ENCODE data around the gene MBP. TPM values are rescaled to one million over a fixed set of nuclear protein-coding genes. Genes with fewer than 3 reads are reported as not detected.

The MBP gene
- total and polyA plus RNA-seq, 2 of the 13 experiments (the other 11 are each of a cell fraction or from before 2014, with no cell fraction given): 5.0 to 8.5 TPM

DNA sequence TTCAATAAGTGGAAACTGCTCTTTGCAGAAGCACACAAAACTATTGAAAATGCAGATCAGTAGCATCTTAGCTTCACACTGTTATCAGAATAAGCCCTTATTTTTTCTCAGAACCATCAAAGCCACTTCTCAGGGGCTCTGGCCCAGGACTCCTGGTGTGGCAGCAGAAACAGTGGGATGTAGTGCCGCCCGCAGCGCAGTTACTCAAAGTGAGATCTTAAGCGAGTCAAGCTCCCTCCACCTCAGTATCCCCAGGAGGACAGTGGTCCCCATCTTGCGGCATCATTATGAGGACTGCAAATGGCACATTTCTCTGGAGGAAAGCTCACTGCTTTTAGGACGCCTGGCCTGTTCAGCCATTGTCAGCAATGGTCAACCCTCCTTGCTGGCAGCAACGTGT, 60.0 kb downstream of the MBP start:
- in situ Hi-C loops (cut with HindIII; ENCODE audit: extremely low pct_ligation_motif_present, low pct_unique_long_range_greater_than_20kb) (no loop called here), intact Hi-C loops (cut with micrococcal nuclease; ENCODE audit: unreplicated experiment) (no loop called here)
- no peak overlapping the region for H3K27ac ChIP-seq (ENCODE audit: extremely low read length, insufficient read depth, low read length)
- 95% methylated on average over 7 of the region's 7 CpGs for WGBS (ENCODE audit: low lambda C conversion rate)
- DNase-seq (ENCODE audit: low spot score) (no peak), ATAC-seq (no peak), FAIRE-seq (no peak)
- H4K20me1 ChIP-seq (ENCODE audit: insufficient read depth, low read length): no peaks in the 10 kb centered on the region
- no peak overlapping the region for H3K9ac ChIP-seq (ENCODE audit: insufficient read depth, low read depth, low read length)
- ChIA-PET CTCF (ENCODE audit: low intra/inter-chr PET ratio, low total read pairs) (no interaction called here), POLR2A (no interaction called here)
- H2AFZ ChIP-seq (ENCODE audit: low read length): no peak overlapping the region
- H3K9me3 ChIP-seq (ENCODE audit: low read length): no peaks in the 10 kb centered on the region
- no peaks in the 10 kb centered on the region for H3K36me3 ChIP-seq (replicated peaks in 1 of 2; ENCODE audit: control insufficient read depth in 1 of 2, insufficient read depth in 2 of 2, low read length in 2 of 2)
- no peaks in the 10 kb centered on the region for H3K27me3 ChIP-seq (ENCODE audit: control insufficient read depth in 1 of 2, insufficient read depth in 2 of 2, low read length in 2 of 2)
- no peak overlapping the region for H3K4me2 ChIP-seq (ENCODE audit: low read depth, low read length)
- no peak overlapping the region for H3K4me3 ChIP-seq (replicated peaks in 1 of 3; ENCODE audit: insufficient read depth in 1 of 3, low read depth in 2 of 3, low read length in 3 of 3)
- no TSS peak for BruUV-seq (replicated peaks)
- peaks cover 20% of the 10 kb centered on the region for H3K4me1 ChIP-seq (ENCODE audit: insufficient read depth, low read length)
- no peaks in the 10 kb centered on the region for H3K79me2 ChIP-seq (ENCODE audit: insufficient read depth, low read length)
- no peak for TF ChIP-seq MBNL3 (CRISPR knock-in tag; conservative IDR thresholded peaks at IDR 0.05)
- TF ChIP-seq ZKSCAN8 (CRISPR knock-in tag; IDR thresholded peaks at IDR 0.05; ENCODE audit: borderline replicate concordance): no peak
- no peak for TF ChIP-seq ZNF30 (CRISPR knock-in tag; IDR thresholded peaks at IDR 0.05)
- TF ChIP-seq ZNF546 (CRISPR knock-in tag; conservative IDR thresholded peaks at IDR 0.05): no peak
- TF ChIP-seq ZNF569 (CRISPR knock-in tag; IDR thresholded peaks at IDR 0.05; ENCODE audit: borderline replicate concordance): no peak
- TF ChIP-seq, protein P1, sequence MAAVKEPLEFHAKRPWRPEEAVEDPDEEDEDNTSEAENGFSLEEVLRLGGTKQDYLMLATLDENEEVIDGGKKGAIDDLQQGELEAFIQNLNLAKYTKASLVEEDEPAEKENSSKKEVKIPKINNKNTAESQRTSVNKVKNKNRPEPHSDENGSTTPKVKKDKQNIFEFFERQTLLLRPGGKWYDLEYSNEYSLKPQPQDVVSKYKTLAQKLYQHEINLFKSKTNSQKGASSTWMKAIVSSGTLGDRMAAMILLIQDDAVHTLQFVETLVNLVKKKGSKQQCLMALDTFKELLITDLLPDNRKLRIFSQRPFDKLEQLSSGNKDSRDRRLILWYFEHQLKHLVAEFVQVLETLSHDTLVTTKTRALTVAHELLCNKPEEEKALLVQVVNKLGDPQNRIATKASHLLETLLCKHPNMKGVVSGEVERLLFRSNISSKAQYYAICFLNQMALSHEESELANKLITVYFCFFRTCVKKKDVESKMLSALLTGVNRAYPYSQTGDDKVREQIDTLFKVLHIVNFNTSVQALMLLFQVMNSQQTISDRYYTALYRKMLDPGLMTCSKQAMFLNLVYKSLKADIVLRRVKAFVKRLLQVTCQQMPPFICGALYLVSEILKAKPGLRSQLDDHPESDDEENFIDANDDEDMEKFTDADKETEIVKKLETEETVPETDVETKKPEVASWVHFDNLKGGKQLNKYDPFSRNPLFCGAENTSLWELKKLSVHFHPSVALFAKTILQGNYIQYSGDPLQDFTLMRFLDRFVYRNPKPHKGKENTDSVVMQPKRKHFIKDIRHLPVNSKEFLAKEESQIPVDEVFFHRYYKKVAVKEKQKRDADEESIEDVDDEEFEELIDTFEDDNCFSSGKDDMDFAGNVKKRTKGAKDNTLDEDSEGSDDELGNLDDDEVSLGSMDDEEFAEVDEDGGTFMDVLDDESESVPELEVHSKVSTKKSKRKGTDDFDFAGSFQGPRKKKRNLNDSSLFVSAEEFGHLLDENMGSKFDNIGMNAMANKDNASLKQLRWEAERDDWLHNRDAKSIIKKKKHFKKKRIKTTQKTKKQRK (IDR thresholded peaks at IDR 0.05; ENCODE audit: low read length): no peak
- TF ChIP-seq REPIN1 (CRISPR knock-in tag; IDR thresholded peaks at IDR 0.05; ENCODE audit: borderline replicate concordance, low read depth): no peak
- TF ChIP-seq ZNF629 (CRISPR knock-in tag; conservative IDR thresholded peaks at IDR 0.05): no peak
- TF ChIP-seq RFXAP (CRISPR knock-in tag; IDR thresholded peaks at IDR 0.05; ENCODE audit: borderline replicate concordance): no peak
- TF ChIP-seq NCOA5 (CRISPR knock-in tag; IDR thresholded peaks at IDR 0.05): no peak
- TF ChIP-seq, protein P2, sequence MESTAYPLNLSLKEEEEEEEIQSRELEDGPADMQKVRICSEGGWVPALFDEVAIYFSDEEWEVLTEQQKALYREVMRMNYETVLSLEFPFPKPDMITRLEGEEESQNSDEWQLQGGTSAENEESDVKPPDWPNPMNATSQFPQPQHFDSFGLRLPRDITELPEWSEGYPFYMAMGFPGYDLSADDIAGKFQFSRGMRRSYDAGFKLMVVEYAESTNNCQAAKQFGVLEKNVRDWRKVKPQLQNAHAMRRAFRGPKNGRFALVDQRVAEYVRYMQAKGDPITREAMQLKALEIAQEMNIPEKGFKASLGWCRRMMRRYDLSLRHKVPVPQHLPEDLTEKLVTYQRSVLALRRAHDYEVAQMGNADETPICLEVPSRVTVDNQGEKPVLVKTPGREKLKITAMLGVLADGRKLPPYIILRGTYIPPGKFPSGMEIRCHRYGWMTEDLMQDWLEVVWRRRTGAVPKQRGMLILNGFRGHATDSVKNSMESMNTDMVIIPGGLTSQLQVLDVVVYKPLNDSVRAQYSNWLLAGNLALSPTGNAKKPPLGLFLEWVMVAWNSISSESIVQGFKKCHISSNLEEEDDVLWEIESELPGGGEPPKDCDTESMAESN (CRISPR knock-in tag; conservative IDR thresholded peaks at IDR 0.05): no peak
- TF ChIP-seq, protein P3, sequence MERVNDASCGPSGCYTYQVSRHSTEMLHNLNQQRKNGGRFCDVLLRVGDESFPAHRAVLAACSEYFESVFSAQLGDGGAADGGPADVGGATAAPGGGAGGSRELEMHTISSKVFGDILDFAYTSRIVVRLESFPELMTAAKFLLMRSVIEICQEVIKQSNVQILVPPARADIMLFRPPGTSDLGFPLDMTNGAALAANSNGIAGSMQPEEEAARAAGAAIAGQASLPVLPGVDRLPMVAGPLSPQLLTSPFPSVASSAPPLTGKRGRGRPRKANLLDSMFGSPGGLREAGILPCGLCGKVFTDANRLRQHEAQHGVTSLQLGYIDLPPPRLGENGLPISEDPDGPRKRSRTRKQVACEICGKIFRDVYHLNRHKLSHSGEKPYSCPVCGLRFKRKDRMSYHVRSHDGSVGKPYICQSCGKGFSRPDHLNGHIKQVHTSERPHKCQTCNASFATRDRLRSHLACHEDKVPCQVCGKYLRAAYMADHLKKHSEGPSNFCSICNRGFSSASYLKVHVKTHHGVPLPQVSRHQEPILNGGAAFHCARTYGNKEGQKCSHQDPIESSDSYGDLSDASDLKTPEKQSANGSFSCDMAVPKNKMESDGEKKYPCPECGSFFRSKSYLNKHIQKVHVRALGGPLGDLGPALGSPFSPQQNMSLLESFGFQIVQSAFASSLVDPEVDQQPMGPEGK (CRISPR knock-in tag; IDR thresholded peaks at IDR 0.05): no peak
- TF ChIP-seq, protein P4, sequence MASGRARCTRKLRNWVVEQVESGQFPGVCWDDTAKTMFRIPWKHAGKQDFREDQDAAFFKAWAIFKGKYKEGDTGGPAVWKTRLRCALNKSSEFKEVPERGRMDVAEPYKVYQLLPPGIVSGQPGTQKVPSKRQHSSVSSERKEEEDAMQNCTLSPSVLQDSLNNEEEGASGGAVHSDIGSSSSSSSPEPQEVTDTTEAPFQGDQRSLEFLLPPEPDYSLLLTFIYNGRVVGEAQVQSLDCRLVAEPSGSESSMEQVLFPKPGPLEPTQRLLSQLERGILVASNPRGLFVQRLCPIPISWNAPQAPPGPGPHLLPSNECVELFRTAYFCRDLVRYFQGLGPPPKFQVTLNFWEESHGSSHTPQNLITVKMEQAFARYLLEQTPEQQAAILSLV (CRISPR knock-in tag; IDR thresholded peaks at IDR 0.05; ENCODE audit: borderline replicate concordance): no peak
- no peak for TF ChIP-seq MZF1 (CRISPR knock-in tag; IDR thresholded peaks at IDR 0.05; ENCODE audit: borderline replicate concordance)
- TF ChIP-seq, protein P5, sequence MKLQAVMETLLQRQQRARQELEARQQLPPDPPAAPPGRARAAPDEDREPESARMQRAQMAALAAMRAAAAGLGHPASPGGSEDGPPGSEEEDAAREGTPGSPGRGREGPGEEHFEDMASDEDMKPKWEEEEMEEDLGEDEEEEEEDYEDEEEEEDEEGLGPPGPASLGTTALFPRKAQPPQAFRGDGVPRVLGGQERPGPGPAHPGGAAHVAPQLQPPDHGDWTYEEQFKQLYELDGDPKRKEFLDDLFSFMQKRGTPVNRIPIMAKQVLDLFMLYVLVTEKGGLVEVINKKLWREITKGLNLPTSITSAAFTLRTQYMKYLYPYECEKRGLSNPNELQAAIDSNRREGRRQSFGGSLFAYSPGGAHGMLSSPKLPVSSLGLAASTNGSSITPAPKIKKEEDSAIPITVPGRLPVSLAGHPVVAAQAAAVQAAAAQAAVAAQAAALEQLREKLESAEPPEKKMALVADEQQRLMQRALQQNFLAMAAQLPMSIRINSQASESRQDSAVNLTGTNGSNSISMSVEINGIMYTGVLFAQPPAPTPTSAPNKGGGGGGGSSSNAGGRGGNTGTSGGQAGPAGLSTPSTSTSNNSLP (IDR thresholded peaks at IDR 0.05; ENCODE audit: low read depth, low read length): no peak

Data from HepG2 (cell line).